ENCODE results near the gene MRGPRX1. TPM values are rescaled to one million over a fixed set of nuclear protein-coding genes. Genes with fewer than 3 reads are reported as not detected.

MRGPRX1 gene
- total and polyA plus RNA-seq, 2 experiments from 2014 or later, result not detected

DNA sequence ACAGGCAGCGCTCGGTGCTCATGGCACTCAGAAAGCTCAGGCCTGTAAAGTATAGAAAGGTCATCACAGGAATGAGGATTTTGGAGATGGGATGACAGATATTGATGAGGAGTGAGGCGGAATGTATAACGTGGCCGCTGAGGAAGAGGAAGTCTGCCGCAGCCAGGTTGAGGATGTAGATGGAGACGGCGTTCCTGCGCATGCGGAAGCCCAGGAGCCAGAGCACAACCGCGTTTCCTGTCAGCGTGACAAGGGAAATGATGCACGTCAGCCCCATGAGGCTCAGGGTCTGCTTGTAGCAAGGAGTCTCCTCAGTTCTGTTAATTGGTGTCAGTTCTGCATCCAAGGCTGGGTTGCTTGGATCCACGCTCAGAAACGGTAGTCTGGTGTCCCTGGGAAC is 33.1 kb upstream of the MRGPRX1 start (continued):
- TF ChIP-seq, protein P1, sequence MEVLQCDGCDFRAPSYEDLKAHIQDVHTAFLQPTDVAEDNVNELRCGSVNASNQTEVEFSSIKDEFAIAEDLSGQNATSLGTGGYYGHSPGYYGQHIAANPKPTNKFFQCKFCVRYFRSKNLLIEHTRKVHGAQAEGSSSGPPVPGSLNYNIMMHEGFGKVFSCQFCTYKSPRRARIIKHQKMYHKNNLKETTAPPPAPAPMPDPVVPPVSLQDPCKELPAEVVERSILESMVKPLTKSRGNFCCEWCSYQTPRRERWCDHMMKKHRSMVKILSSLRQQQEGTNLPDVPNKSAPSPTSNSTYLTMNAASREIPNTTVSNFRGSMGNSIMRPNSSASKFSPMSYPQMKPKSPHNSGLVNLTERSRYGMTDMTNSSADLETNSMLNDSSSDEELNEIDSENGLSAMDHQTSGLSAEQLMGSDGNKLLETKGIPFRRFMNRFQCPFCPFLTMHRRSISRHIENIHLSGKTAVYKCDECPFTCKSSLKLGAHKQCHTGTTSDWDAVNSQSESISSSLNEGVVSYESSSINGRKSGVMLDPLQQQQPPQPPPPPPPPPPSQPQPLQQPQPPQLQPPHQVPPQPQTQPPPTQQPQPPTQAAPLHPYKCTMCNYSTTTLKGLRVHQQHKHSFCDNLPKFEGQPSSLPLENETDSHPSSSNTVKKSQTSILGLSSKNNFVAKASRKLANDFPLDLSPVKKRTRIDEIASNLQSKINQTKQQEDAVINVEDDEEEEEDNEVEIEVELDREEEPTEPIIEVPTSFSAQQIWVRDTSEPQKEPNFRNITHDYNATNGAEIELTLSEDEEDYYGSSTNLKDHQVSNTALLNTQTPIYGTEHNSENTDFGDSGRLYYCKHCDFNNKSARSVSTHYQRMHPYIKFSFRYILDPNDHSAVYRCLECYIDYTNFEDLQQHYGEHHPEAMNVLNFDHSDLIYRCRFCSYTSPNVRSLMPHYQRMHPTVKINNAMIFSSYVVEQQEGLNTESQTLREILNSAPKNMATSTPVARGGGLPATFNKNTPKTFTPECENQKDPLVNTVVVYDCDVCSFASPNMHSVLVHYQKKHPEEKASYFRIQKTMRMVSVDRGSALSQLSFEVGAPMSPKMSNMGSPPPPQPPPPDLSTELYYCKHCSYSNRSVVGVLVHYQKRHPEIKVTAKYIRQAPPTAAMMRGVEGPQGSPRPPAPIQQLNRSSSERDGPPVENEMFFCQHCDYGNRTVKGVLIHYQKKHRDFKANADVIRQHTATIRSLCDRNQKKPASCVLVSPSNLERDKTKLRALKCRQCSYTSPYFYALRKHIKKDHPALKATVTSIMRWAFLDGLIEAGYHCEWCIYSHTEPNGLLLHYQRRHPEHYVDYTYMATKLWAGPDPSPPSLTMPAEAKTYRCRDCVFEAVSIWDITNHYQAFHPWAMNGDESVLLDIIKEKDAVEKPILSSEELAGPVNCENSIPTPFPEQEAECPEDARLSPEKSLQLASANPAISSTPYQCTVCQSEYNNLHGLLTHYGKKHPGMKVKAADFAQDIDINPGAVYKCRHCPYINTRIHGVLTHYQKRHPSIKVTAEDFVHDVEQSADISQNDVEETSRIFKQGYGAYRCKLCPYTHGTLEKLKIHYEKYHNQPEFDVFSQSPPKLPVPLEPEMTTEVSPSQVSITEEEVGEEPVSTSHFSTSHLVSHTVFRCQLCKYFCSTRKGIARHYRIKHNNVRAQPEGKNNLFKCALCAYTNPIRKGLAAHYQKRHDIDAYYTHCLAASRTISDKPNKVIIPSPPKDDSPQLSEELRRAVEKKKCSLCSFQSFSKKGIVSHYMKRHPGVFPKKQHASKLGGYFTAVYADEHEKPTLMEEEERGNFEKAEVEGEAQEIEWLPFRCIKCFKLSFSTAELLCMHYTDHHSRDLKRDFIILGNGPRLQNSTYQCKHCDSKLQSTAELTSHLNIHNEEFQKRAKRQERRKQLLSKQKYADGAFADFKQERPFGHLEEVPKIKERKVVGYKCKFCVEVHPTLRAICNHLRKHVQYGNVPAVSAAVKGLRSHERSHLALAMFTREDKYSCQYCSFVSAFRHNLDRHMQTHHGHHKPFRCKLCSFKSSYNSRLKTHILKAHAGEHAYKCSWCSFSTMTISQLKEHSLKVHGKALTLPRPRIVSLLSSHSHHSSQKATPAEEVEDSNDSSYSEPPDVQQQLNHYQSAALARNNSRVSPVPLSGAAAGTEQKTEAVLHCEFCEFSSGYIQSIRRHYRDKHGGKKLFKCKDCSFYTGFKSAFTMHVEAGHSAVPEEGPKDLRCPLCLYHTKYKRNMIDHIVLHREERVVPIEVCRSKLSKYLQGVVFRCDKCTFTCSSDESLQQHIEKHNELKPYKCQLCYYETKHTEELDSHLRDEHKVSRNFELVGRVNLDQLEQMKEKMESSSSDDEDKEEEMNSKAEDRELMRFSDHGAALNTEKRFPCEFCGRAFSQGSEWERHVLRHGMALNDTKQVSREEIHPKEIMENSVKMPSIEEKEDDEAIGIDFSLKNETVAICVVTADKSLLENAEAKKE (CRISPR knock-in tag; IDR thresholded peaks at IDR 0.05), result no peak
- no peak for TF ChIP-seq ZNF331 (CRISPR knock-in tag; IDR thresholded peaks at IDR 0.05; ENCODE audit: low read depth)
- TF ChIP-seq, protein P2, sequence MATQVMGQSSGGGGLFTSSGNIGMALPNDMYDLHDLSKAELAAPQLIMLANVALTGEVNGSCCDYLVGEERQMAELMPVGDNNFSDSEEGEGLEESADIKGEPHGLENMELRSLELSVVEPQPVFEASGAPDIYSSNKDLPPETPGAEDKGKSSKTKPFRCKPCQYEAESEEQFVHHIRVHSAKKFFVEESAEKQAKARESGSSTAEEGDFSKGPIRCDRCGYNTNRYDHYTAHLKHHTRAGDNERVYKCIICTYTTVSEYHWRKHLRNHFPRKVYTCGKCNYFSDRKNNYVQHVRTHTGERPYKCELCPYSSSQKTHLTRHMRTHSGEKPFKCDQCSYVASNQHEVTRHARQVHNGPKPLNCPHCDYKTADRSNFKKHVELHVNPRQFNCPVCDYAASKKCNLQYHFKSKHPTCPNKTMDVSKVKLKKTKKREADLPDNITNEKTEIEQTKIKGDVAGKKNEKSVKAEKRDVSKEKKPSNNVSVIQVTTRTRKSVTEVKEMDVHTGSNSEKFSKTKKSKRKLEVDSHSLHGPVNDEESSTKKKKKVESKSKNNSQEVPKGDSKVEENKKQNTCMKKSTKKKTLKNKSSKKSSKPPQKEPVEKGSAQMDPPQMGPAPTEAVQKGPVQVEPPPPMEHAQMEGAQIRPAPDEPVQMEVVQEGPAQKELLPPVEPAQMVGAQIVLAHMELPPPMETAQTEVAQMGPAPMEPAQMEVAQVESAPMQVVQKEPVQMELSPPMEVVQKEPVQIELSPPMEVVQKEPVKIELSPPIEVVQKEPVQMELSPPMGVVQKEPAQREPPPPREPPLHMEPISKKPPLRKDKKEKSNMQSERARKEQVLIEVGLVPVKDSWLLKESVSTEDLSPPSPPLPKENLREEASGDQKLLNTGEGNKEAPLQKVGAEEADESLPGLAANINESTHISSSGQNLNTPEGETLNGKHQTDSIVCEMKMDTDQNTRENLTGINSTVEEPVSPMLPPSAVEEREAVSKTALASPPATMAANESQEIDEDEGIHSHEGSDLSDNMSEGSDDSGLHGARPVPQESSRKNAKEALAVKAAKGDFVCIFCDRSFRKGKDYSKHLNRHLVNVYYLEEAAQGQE (IDR thresholded peaks at IDR 0.05; ENCODE audit: unreplicated experiment), result no peak
- no peak for TF ChIP-seq EZH2phosphoT487 (IDR thresholded peaks at IDR 0.05; ENCODE audit: unreplicated experiment)
- no peak for TF ChIP-seq EZH2 (IDR thresholded peaks at IDR 0.05; ENCODE audit: low read depth, unreplicated experiment)
- TF ChIP-seq, protein P3, sequence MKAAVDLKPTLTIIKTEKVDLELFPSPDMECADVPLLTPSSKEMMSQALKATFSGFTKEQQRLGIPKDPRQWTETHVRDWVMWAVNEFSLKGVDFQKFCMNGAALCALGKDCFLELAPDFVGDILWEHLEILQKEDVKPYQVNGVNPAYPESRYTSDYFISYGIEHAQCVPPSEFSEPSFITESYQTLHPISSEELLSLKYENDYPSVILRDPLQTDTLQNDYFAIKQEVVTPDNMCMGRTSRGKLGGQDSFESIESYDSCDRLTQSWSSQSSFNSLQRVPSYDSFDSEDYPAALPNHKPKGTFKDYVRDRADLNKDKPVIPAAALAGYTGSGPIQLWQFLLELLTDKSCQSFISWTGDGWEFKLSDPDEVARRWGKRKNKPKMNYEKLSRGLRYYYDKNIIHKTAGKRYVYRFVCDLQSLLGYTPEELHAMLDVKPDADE (IDR thresholded peaks at IDR 0.05), result no peak
- TF ChIP-seq STAT1 (IDR thresholded peaks at IDR 0.05; ENCODE audit: unreplicated experiment), result no peak
